IgD-negative memory B cell (primary cell): Measurements from ENCODE around the gene RINL. TPM values are rescaled to one million over a fixed set of nuclear protein-coding genes. Genes with fewer than 3 reads are reported as not detected.
"Not testable (repeated sequence)": the region's sequence is repeated elsewhere in the genome, so short reads cannot be mapped to it uniquely, and the experiment has no call there.

Experiments
- H3K27ac Mint-ChIP-seq, 3 donors: one replicate each; pipeline ENCODE4 v1.8.0; 2020 to 2022; ENCODE audit warnings: mild to moderate bottlenecking in 3 of 3, mixed read lengths in 3 of 3, moderate library complexity in 1 of 3
- H3K27me3 Mint-ChIP-seq: one replicate; pipeline ENCODE4 v1.8.0; 2021; ENCODE audit warnings: mixed read lengths
- H3K36me3 Mint-ChIP-seq: one replicate; pipeline ENCODE4 v1.8.0; 2020; ENCODE audit warnings: mild to moderate bottlenecking, mixed read lengths
- H3K4me1 Mint-ChIP-seq, 3 donors: one replicate each; pipeline ENCODE4 v1.8.0; 2020 to 2022; ENCODE audit warnings: mixed read lengths in 3 of 3, mild to moderate bottlenecking in 1 of 3
- H3K4me3 Mint-ChIP-seq, 4 donors: one replicate each; pipeline ENCODE4 v1.8.0; 2020 to 2022; ENCODE audit warnings: mild to moderate bottlenecking in 4 of 4, mixed read lengths in 4 of 4, moderate library complexity in 3 of 4
- H3K9me3 Mint-ChIP-seq, 3 donors: one replicate each; pipeline ENCODE4 v1.8.0; 2020 to 2021; ENCODE audit warnings: mixed read lengths in 3 of 3, mild to moderate bottlenecking in 1 of 3
- polyA plus RNA-seq: library from polyadenylated mRNA; unstranded; fragments of 300-500 nt; fragmentation: Illumina TruSeq; gene quantifications from one replicate; pipeline ENCODE4 v1.2.3, GENCODE V29; 2021

Gene RINL
- polyA plus RNA-seq, 1 donor from 2014 or later = 61.3 TPM

- not testable (repeated sequence) for H3K9me3 Mint-ChIP-seq, H3K36me3 Mint-ChIP-seq, H3K27me3 Mint-ChIP-seq
- H3K4me3 Mint-ChIP-seq = peak overlapping the region in 3 of 4 donors; percentile 18 to 59 (median 27)
- peaks cover 22 to 35% (median 26%) of the 10 kb centered on the region in 3 donors for H3K4me1 Mint-ChIP-seq
- H3K27ac Mint-ChIP-seq = peak overlapping the region; percentile 8 to 67 (median 41)
These were observed 4.7 kb downstream of the RINL start for GRCh38 chr19:38873400-38873799.

GRCh38 chr19:38870612-38871011 is 7.5 kb downstream of the RINL start:
- Mint-ChIP-seq H3K27ac (peak overlapping the region in 2 of 3 donors; percentile 68 to 93), H3K9me3 (no peaks in the 10 kb centered on the region), H3K4me3 (peak overlapping the region; percentile 76 to 90 (median 88)), H3K36me3 (no peaks in the 10 kb centered on the region), H3K27me3 (no peaks in the 10 kb centered on the region), H3K4me1 (peaks cover 10 to 32% (median 24%) of the 10 kb centered on the region in 3 donors)

GRCh38 chr19:38869836-38870607 is 8.1 kb downstream of the RINL start:
- Mint-ChIP-seq H3K36me3 (no peaks in the 10 kb centered on the region), H3K27me3 (no peaks in the 10 kb centered on the region), H3K4me3 (peak overlapping the region; percentile 87 to 98 (median 92)), H3K9me3 (no peaks in the 10 kb centered on the region), H3K27ac (peak overlapping the region; percentile 47 to 93 (median 68)), H3K4me1 (peaks cover 13 to 38% (median 27%) of the 10 kb centered on the region in 3 donors)

- H3K9me3 Mint-ChIP-seq = no peaks in the 10 kb centered on the region
These were observed 8.8 kb downstream of the RINL start for GRCh38 chr19:38869160-38869835.

GRCh38 chr19:38868551-38868950 is 9.5 kb downstream of the RINL start:
- Mint-ChIP-seq H3K4me1 (peaks cover 23 to 40% (median 36%) of the 10 kb centered on the region in 3 donors), H3K36me3 (no peaks in the 10 kb centered on the region), H3K9me3 (no peaks in the 10 kb centered on the region), H3K27ac (peak overlapping the region; percentile 49 to 68 (median 50)), H3K27me3 (no peaks in the 10 kb centered on the region), H3K4me3 (peak overlapping the region; percentile 87 to 98 (median 92))

More at GRCh38 chr19:38869160-38869835, 8.8 kb downstream of the RINL start:
- Mint-ChIP-seq H3K4me3 (peak overlapping the region; percentile 87 to 98 (median 92)), H3K36me3 (no peaks in the 10 kb centered on the region), H3K27me3 (no peaks in the 10 kb centered on the region), H3K4me1 (peaks cover 20 to 41% (median 35%) of the 10 kb centered on the region in 3 donors), H3K27ac (peak overlapping the region; percentile 49 to 93 (median 68))

- H3K4me3 Mint-ChIP-seq = peak overlapping the region in 2 of 4 donors; percentile 71 to 78
- H3K4me1 Mint-ChIP-seq = peaks cover 27 to 44% (median 39%) of the 10 kb centered on the region in 3 donors
- no peaks in the 10 kb centered on the region for H3K27me3 Mint-ChIP-seq
- no peaks in the 10 kb centered on the region for H3K36me3 Mint-ChIP-seq
- H3K27ac Mint-ChIP-seq = peak overlapping the region in 2 of 3 donors; percentile 71 to 100
- no peaks in the 10 kb centered on the region for H3K9me3 Mint-ChIP-seq
These were observed 10.8 kb downstream of the RINL start for GRCh38 chr19:38867171-38867780.

- H3K4me1 Mint-ChIP-seq = peaks cover 42 to 50% (median 45%) of the 10 kb centered on the region in 3 donors
- no peaks in the 10 kb centered on the region for H3K36me3 Mint-ChIP-seq
- peak overlapping the region in 2 of 3 donors; percentile 58 to 71 for H3K27ac Mint-ChIP-seq
- peaks cover 3% of the 10 kb centered on the region for H3K27me3 Mint-ChIP-seq
- H3K9me3 Mint-ChIP-seq = no peaks in the 10 kb centered on the region
- H3K4me3 Mint-ChIP-seq = peak overlapping the region in 2 of 4 donors; percentile 39 to 63
These were observed 15.6 kb downstream of the RINL start for GRCh38 chr19:38862321-38863059.

GRCh38 chr19:38861368-38861767 is 16.7 kb downstream of the RINL start:
- Mint-ChIP-seq H3K9me3 (no peaks in the 10 kb centered on the region), H3K4me1 (peaks cover 46 to 56% (median 56%) of the 10 kb centered on the region in 3 donors), H3K27ac (no peak overlapping the region), H3K4me3 (peak overlapping the region in 1 of 4 donors; percentile 27), H3K36me3 (no peaks in the 10 kb centered on the region), H3K27me3 (peaks cover 3% of the 10 kb centered on the region)

GRCh38 chr19:38859631-38860204 is 18.4 kb downstream of the RINL start:
- Mint-ChIP-seq H3K4me3 (peak overlapping the region in 2 of 4 donors; percentile 76 to 83), H3K4me1 (peaks cover 33 to 47% (median 45%) of the 10 kb centered on the region in 3 donors), H3K27ac (peak overlapping the region in 2 of 3 donors; percentile 62 to 90)
- H3K27me3 Mint-ChIP-seq, H3K9me3 Mint-ChIP-seq, H3K36me3 Mint-ChIP-seq: not testable (repeated sequence)

- Mint-ChIP-seq H3K27me3 (peaks cover 3% of the 10 kb centered on the region), H3K4me3 (peak overlapping the region; percentile 1 to 87 (median 54)), H3K27ac (peak overlapping the region; percentile 87 to 93 (median 91)), H3K4me1 (peaks cover 29 to 39% (median 34%) of the 10 kb centered on the region in 3 donors), H3K36me3 (no peaks in the 10 kb centered on the region), H3K9me3 (no peaks in the 10 kb centered on the region)
These were observed 21.3 kb downstream of the RINL start for GRCh38 chr19:38856813-38857212.

GRCh38 chr19:38855751-38856150 is 22.3 kb downstream of the RINL start:
- H3K27ac Mint-ChIP-seq = peak overlapping the region in 1 of 3 donors; percentile 87
- not testable (repeated sequence) for H3K27me3 Mint-ChIP-seq, H3K9me3 Mint-ChIP-seq, H3K36me3 Mint-ChIP-seq
- peak overlapping the region in 1 of 4 donors; percentile 52 for H3K4me3 Mint-ChIP-seq
- peaks cover 30 to 37% (median 31%) of the 10 kb centered on the region in 3 donors for H3K4me1 Mint-ChIP-seq

GRCh38 chr19:38854961-38855360 is 23.1 kb downstream of the RINL start:
- H3K27me3 Mint-ChIP-seq, H3K9me3 Mint-ChIP-seq, H3K36me3 Mint-ChIP-seq: not testable (repeated sequence)
- Mint-ChIP-seq H3K4me1 (peaks cover 28 to 35% (median 29%) of the 10 kb centered on the region in 3 donors), H3K27ac (peak overlapping the region in 1 of 3 donors; percentile 92), H3K4me3 (peak overlapping the region in 3 of 4 donors; percentile 28 to 48 (median 32))

GRCh38 chr19:38853214-38853613 is 24.9 kb downstream of the RINL start:
- Mint-ChIP-seq H3K9me3 (no peaks in the 10 kb centered on the region), H3K4me3 (peak overlapping the region; percentile 73 to 99 (median 98)), H3K4me1 (peaks cover 23 to 36% (median 32%) of the 10 kb centered on the region in 3 donors), H3K27ac (peak overlapping the region; percentile 92 to 99 (median 98)), H3K27me3 (peaks cover 2% of the 10 kb centered on the region), H3K36me3 (peaks cover 2% of the 10 kb centered on the region)
